ENCODE results near the gene RAB8A. TPM values are rescaled to one million over a fixed set of nuclear protein-coding genes. Genes with fewer than 3 reads are reported as not detected.

The RAB8A gene
- total RNA-seq, 2 experiments from 2014 or later: 167 to 175 TPM

DNA sequence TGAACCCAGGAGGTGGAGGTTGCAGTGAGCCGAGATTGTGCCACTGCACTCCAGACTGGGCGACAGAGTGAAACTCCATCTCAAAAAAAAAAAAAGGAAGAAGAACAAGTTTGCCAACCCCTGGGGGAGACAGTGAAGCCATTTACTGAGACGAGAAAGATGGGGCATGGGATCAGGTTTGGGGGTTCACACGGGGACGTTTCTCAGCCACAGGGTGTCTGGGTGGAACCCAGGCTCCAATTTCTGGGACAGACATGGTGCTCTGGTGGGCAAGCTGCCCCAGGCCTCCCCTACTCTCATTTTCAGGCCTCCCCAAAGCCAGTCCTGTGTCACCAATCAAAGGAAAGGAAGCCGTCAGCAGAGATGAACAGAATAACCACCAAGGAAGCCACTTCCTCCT lies 45.2 kb downstream of the RAB8A start:
- Mint-ChIP-seq H3K4me3 (no peak overlapping the region), H3K9me3 (no peaks in the 10 kb centered on the region), H3K4me1 (peaks cover 33% of the 10 kb centered on the region), H3K27me3 (no peaks in the 10 kb centered on the region), H3K36me3 (ENCODE audit: low read depth) (peaks cover 55% of the 10 kb centered on the region), H3K27ac (peak overlapping the region; percentile 50)
- CTCF ChIA-PET: interaction anchor here (0.7 to 2.1 kb wide), 2 partner anchors 10 to 1158 kb away, joined by 3 to 8 read pairs; no protein-coding TSS in a partner anchor
- POLR2A ChIA-PET: interaction anchor here (0.7 to 0.8 kb wide), 2 partner anchors 45 to 796 kb away, joined by 3 to 5 read pairs; no protein-coding TSS in a partner anchor
- DNase-seq: no peak

DNA sequence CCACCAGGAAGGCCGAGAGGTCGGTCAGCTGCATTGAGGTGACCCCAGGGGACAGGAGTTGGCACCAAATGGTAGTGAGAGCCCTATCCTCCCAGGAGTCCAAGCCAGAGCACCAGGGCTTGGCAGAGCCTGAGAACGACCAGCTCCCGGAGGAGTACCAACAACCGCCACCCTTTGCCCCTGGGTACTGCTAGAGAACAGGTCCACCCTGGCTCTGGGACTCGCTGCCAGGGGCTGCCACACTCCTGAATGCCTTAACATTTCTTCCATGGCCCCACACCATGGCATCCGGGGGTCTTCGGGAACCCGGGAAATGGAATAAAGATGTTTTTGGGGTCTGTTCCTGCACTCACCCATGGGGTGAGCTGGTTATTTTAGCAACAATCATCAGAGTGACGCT lies 45.9 kb downstream of the RAB8A start:
- ChIA-PET CTCF (interaction anchor here (2.1 kb wide), 1 partner anchor 11 kb away, joined by 8 read pairs; no protein-coding TSS in a partner anchor), POLR2A (no interaction called here)
- no peak overlapping the region for H3K27ac Mint-ChIP-seq
- no peak for DNase-seq
- H3K36me3 Mint-ChIP-seq (ENCODE audit: low read depth): peaks cover 51% of the 10 kb centered on the region
- peaks cover 34% of the 10 kb centered on the region for H3K4me1 Mint-ChIP-seq
- H3K27me3 Mint-ChIP-seq: no peaks in the 10 kb centered on the region
- no peak overlapping the region for H3K4me3 Mint-ChIP-seq
- H3K9me3 Mint-ChIP-seq: no peaks in the 10 kb centered on the region

DNA sequence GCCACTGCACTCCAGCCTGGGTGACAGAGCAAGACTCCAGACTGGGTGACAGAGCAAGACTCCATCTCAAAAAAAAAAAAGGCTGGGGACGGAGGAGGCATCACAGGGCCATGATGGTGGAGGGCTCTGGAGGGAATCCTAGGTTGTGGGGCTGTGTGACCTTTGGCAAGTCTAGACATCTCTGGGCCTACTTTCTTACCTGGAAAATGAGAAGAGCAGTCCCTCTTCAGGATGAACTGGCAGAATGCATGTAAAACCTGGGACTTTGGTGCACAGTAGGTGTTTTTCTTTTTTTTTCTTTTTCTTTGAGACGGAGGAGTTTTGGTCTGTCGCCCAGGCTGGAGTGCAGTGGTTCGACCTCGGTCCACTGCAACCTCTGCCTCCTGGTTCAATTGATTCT lies 48.0 kb downstream of the RAB8A start:
- ChIA-PET POLR2A (interaction anchor here (0.7 kb wide), 1 partner anchor 68 kb away, joined by 4 read pairs; no protein-coding TSS in a partner anchor), CTCF (interaction anchor here (1.1 kb wide), 1 partner anchor 25 kb away, joined by 3 read pairs; the partner anchor contains the start of gene FAM32A)
- no peak for DNase-seq
- Mint-ChIP-seq H3K27me3 (no peaks in the 10 kb centered on the region), H3K36me3 (ENCODE audit: low read depth) (peaks cover 31% of the 10 kb centered on the region), H3K27ac (peak overlapping the region; percentile 19), H3K4me3 (no peak overlapping the region), H3K9me3 (no peaks in the 10 kb centered on the region), H3K4me1 (peaks cover 29% of the 10 kb centered on the region)

DNA sequence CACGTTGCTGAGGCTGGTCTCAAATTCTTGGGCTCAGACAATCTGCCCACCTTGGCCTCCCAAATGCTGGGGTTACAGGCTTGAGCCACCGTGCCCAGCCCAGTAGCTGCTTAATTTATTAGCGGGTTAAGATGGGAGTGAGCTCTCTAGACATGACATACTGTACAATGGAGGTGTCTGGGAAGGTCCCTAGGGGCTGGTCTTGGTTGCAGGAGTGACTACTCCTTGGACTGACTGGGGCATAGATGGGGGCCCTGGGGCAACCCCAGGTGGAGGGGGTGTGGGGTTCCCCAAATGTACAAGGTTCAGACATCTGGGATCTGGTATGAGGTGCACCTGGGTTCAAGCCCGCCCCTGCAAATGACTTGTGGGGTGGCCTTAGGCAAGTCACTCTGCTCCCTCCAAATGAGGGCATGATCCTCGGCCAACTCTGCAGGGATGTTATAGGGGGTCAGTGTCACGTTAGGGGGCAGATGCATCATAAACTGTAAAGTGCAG lies 48.8 kb downstream of the RAB8A start:
- H3K36me3 Mint-ChIP-seq (ENCODE audit: low read depth): peaks cover 23% of the 10 kb centered on the region
- H3K27me3 Mint-ChIP-seq: no peaks in the 10 kb centered on the region
- no peaks in the 10 kb centered on the region for H3K9me3 Mint-ChIP-seq
- no peak overlapping the region for H3K27ac Mint-ChIP-seq
- CTCF ChIA-PET: interaction anchor here (1.1 kb wide), 1 partner anchor 24 kb away, joined by 3 read pairs; the partner anchor contains the start of gene FAM32A
- DNase-seq: no peak
- no peak overlapping the region for H3K4me3 Mint-ChIP-seq
- POLR2A ChIA-PET: interaction anchor here (0.7 kb wide), 1 partner anchor 43 kb away, joined by 3 read pairs; no protein-coding TSS in a partner anchor
- H3K4me1 Mint-ChIP-seq: peaks cover 21% of the 10 kb centered on the region

DNA sequence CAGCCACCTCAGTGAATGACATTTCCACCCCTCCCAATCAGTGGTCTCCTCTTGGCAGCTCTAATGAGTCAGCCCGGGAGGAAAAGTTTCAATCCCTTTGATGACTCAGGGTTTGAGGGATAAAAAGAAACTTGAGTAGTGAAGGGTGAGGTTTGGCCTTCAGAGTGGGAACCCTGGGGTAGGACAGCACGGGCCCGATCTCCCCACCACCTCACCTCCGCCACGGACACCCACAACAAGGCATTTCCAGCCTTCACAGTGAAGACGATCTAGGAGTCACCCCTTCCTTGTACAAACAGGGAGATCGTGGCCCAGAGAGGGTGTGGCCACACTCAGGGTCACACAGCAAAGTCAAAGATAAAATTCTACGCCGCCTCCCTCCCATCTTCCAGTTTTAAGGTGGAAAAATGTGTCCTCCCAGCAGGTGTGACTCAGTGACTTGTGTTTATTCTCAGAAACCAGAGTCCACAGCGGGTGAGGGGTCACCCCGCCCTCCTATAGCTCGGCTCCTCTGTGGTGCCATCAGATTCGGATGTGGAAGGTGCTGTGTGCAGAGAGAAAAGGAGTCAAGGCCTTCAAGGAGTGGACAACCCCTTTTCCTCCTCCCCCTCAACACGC lies 49.4 kb downstream of the RAB8A start:
- DNase-seq: peak; percentile 17
- POLR2A ChIA-PET: interaction anchor here (0.6 to 0.7 kb wide), 2 partner anchors 14 to 43 kb away, joined by 3 to 4 read pairs; no protein-coding TSS in a partner anchor
- H3K36me3 Mint-ChIP-seq (ENCODE audit: low read depth): peaks cover 19% of the 10 kb centered on the region

DNA sequence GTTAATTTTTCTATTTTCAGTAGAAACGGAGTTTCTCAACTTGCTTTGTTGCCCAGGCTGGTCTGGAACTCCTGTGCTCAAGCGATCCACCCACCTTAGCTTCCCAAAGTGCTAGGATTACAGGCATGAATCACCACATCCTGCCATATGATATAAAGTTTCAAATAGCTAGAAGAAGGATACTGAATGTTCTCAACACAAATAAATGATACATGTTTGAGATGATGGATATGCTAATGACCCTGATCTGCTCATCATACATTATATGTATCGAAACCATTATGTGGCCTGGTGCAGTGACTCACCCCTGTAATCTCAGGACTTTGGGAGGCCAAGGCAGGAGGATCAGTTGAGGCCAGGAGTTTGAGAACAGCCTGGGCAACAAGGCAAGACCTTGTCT lies 50.2 kb downstream of the RAB8A start:
- Mint-ChIP-seq H3K9me3 (no peaks in the 10 kb centered on the region), H3K27ac (no peak overlapping the region), H3K4me3 (no peak overlapping the region), H3K36me3 (ENCODE audit: low read depth) (peaks cover 13% of the 10 kb centered on the region), H3K27me3 (no peaks in the 10 kb centered on the region), H3K4me1 (peaks cover 19% of the 10 kb centered on the region)
- no peak for DNase-seq
- CTCF ChIA-PET: interaction anchor here (1.0 to 1.8 kb wide), 4 partner anchors 9 to 121 kb away, joined by 3 to 8 read pairs (median 4); partner anchors contain the start of gene HSH2D
- POLR2A ChIA-PET: interaction anchor here (0.6 kb wide), 1 partner anchor 15 kb away, joined by 4 read pairs; no protein-coding TSS in a partner anchor

More for the DNA sequence above, 49.4 kb downstream of the RAB8A start:
- Mint-ChIP-seq H3K4me3 (no peak overlapping the region), H3K27ac (peak overlapping the region; percentile 37), H3K4me1 (peaks cover 19% of the 10 kb centered on the region), H3K9me3 (no peaks in the 10 kb centered on the region), H3K27me3 (no peaks in the 10 kb centered on the region)
- CTCF ChIA-PET: interaction anchor here (1.1 to 1.8 kb wide), 3 partner anchors 8 to 120 kb away, joined by 3 to 8 read pairs (median 4); no protein-coding TSS in a partner anchor

DNA sequence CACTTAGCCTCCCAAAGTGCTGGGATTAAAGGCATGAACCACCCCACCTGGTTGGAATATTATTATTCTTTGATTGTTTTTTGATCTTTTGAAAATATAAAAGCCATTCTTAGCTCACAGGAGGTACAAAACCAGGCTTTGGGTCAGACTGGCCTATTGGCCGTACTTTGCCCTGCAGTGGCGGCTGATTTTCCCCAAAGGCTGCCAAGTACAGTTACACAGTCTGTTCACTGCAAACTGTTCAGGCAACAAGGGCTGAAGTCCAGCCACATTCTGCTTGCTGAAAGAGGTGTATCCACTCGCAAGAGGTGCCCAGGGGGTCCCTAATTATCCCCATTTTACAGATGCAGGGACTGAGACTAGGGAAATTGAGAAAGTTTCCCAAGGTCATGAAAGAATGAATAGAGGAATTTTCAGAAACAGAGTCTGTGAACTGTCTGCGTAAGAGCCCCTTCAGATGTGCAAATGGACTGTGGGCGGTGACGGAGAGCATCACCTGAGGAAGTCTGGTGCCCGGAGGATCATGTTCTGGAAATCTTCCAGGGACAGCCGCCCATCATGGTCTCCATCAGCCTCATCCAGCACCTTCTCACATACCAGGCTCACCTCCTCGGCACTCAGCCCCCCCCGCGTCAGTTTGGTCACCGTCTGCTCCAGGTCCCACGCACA lies 52.7 kb downstream of the RAB8A start:
- H3K4me1 Mint-ChIP-seq: peaks cover 34% of the 10 kb centered on the region
- H3K4me3 Mint-ChIP-seq: no peak overlapping the region
- ChIA-PET CTCF (no interaction called here), POLR2A (no interaction called here)
- no peak for DNase-seq
- peaks cover 9% of the 10 kb centered on the region for H3K9me3 Mint-ChIP-seq
- peaks cover 1% of the 10 kb centered on the region for H3K36me3 Mint-ChIP-seq (ENCODE audit: low read depth)
- no peak overlapping the region for H3K27ac Mint-ChIP-seq
- H3K27me3 Mint-ChIP-seq: no peaks in the 10 kb centered on the region

DNA sequence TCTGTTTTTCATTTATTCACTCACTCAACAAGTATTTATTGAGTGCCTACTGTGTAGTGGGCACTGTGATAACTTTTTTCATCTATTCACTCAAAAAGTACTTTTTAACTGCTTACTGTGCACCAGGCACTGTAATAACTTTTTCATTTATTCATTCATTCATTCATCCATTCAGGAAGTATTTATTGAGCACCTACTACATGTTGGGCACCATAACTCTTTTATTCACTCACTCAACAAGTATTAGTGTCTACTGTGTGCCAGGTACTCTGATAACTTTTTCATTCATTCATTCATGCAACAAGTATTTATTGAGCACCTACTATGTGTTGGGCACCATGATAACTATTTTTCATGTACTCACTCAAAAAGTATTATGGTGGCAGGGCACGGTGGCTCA lies 54.7 kb downstream of the RAB8A start:
- peaks cover 20% of the 10 kb centered on the region for H3K4me1 Mint-ChIP-seq
- peaks cover 1% of the 10 kb centered on the region for H3K36me3 Mint-ChIP-seq (ENCODE audit: low read depth)
- H3K27ac Mint-ChIP-seq: no peak overlapping the region
- no peak for DNase-seq
- POLR2A ChIA-PET: no interaction called here
- no peak overlapping the region for H3K4me3 Mint-ChIP-seq
- H3K27me3 Mint-ChIP-seq: no peaks in the 10 kb centered on the region
- H3K9me3 Mint-ChIP-seq: peaks cover 9% of the 10 kb centered on the region
- CTCF ChIA-PET: no interaction called here

DNA sequence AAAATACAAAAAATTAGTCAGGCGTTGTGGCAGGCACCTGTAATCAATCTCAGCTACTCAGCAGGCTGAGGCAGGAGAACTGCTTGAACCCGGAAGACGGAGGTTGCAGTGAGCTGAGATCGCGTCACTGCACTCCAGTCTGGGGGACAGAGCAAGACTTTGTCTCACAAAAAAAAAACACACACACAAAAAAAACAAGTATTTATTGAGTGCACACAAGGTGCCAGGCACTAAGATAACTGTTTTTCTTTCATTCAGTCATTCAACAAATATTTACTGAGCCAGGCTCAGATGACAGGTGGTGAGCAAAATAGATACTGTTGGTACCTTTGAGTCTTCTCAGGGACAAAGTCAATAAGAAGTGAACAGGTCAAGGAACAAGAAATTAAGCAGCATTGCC lies 55.4 kb downstream of the RAB8A start:
- Mint-ChIP-seq H3K36me3 (ENCODE audit: low read depth) (peaks cover 1% of the 10 kb centered on the region), H3K4me3 (no peak overlapping the region), H3K4me1 (peaks cover 15% of the 10 kb centered on the region), H3K27ac (no peak overlapping the region), H3K27me3 (no peaks in the 10 kb centered on the region), H3K9me3 (peaks cover 9% of the 10 kb centered on the region)
- CTCF ChIA-PET: no interaction called here
- POLR2A ChIA-PET: no interaction called here
- no peak for DNase-seq

DNA sequence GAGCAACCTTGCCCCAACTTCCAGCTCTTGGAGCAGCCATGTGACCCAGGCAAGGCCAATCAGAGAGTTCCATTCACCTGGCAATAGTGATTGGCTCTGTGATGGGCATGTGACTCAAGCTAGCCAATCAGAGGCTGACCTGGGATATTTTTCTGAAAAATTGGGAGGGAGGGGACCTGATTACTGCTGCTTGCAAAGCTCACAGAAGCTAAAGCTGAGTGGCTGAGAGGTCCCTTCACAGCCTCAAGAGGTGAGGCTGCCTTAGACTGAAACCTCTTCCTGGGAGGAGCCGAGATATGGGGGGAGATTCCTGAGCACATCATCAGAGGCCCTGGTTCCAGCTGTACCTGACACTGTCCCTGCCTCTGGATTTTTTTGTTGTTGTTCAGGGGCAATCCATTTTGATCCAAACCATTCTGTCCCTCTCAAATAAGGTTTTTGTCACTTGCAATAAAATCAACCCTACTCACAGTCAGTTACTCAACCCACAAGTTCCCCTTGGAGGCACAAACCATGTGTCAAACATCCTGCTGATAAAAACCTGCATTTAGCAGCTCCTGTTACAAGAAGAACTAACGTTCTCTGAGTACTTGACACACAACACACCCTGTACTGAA lies 56.9 kb downstream of the RAB8A start:
- H3K9me3 Mint-ChIP-seq: peaks cover 9% of the 10 kb centered on the region
- H3K4me1 Mint-ChIP-seq: peaks cover 15% of the 10 kb centered on the region
- no peaks in the 10 kb centered on the region for H3K27me3 Mint-ChIP-seq
- no peak overlapping the region for H3K27ac Mint-ChIP-seq
- H3K4me3 Mint-ChIP-seq: no peak overlapping the region
- DNase-seq: no peak
- ChIA-PET CTCF (interaction anchor here (0.8 to 1.4 kb wide), 3 partner anchors 9 to 58 kb away, joined by 3 to 5 read pairs (median 3); no protein-coding TSS in a partner anchor), POLR2A (interaction anchor here (0.6 kb wide), 1 partner anchor 60 kb away, joined by 3 read pairs; no protein-coding TSS in a partner anchor)
- H3K36me3 Mint-ChIP-seq (ENCODE audit: low read depth): peaks cover 1% of the 10 kb centered on the region

DNA sequence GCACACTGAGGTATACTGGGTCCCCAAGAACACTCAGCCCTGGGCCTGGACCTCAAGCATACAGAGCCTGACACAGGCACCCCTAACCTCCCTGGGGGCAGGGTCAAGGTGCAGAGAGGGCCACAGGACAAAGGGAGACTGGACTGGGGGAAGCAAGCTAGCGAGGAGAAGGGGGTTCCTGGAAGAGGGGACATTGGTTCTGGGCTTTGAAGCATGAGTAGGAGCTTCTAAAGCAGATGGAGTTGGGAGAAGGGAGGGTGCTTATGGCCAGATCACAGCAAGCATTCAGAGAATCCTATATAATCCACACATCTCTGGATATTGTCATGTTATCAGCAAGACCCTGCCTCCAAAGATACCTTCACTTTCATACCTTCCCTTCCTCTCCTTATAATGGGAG lies 58.4 kb downstream of the RAB8A start:
- Mint-ChIP-seq H3K36me3 (ENCODE audit: low read depth) (peaks cover 1% of the 10 kb centered on the region), H3K27me3 (no peaks in the 10 kb centered on the region), H3K9me3 (peaks cover 9% of the 10 kb centered on the region), H3K27ac (no peak overlapping the region), H3K4me3 (no peak overlapping the region), H3K4me1 (peaks cover 15% of the 10 kb centered on the region)
- ChIA-PET CTCF (interaction anchor here (0.5 to 1.6 kb wide), 7 partner anchors 15 to 297 kb away, joined by 3 to 5 read pairs (median 3); no protein-coding TSS in a partner anchor), POLR2A (no interaction called here)
- no peak for DNase-seq

DNA sequence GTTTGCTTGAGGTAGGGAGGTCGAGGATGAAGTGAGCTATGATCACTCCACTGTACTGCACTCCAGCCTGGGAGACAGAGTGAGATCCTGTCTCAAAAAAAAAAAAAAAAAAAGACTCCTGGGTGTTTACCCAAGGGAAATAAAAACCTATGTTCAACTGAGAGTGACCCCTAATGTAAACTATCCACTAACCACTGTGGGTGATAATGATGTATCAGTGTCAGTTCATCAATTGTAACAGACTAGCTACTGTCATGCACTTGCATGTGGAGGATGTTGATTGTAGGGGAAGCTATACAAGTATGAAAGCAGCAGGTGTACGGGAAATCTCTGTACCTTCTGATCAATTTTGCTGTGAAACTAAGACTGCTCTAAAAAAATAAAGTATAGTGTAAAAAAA lies 64.3 kb downstream of the RAB8A start:
- Mint-ChIP-seq H3K4me1 (no peaks in the 10 kb centered on the region), H3K27ac (no peak overlapping the region), H3K27me3 (peaks cover 7% of the 10 kb centered on the region), H3K4me3 (no peak overlapping the region), H3K36me3 (ENCODE audit: low read depth) (no peaks in the 10 kb centered on the region), H3K9me3 (no peaks in the 10 kb centered on the region)
- ChIA-PET POLR2A (no interaction called here), CTCF (no interaction called here)
- DNase-seq: no peak

Data from activated CD4-positive, alpha-beta T cell treated with anti-CD3 and anti-CD28 coated beads, Interleukin-2, amount 10 ng/mL, durations not matched to agents 7 days and 5 days (primary cell).